ENCODE data around the gene INHBC. TPM values are rescaled to one million over a fixed set of nuclear protein-coding genes. Genes with fewer than 3 reads are reported as not detected.

Gene INHBC
- total RNA-seq, 1 experiment from 2014 or later: 0.35 TPM

- no peaks in the 10 kb centered on the region for H4K20me1 ChIP-seq (ENCODE audit: insufficient read depth)
- DNase-seq: no peak
- H3K4me2 ChIP-seq: no peak overlapping the region
- TF ChIP-seq, protein P1, sequence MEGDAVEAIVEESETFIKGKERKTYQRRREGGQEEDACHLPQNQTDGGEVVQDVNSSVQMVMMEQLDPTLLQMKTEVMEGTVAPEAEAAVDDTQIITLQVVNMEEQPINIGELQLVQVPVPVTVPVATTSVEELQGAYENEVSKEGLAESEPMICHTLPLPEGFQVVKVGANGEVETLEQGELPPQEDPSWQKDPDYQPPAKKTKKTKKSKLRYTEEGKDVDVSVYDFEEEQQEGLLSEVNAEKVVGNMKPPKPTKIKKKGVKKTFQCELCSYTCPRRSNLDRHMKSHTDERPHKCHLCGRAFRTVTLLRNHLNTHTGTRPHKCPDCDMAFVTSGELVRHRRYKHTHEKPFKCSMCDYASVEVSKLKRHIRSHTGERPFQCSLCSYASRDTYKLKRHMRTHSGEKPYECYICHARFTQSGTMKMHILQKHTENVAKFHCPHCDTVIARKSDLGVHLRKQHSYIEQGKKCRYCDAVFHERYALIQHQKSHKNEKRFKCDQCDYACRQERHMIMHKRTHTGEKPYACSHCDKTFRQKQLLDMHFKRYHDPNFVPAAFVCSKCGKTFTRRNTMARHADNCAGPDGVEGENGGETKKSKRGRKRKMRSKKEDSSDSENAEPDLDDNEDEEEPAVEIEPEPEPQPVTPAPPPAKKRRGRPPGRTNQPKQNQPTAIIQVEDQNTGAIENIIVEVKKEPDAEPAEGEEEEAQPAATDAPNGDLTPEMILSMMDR (conservative IDR thresholded peaks at IDR 0.05): no peak
- TF ChIP-seq EZH2 (IDR thresholded peaks at IDR 0.05; ENCODE audit: low read depth): no peak
- POLR2A ChIA-PET (ENCODE audit: unreplicated experiment): no interaction called here
- H2AFZ ChIP-seq: no peak overlapping the region
- H3K4me1 ChIP-seq (replicated peaks; ENCODE audit: insufficient read depth): no peaks in the 10 kb centered on the region
- H3K9me2 ChIP-seq (ENCODE audit: insufficient read depth): no peaks in the 10 kb centered on the region
- no peak overlapping the region for H3K27ac ChIP-seq
- peaks cover 25% of the 10 kb centered on the region; the same call in 1 of the 2 replicates for H3K27me3 ChIP-seq (ENCODE audit: insufficient read depth, low read depth)
- CTCF ChIA-PET: no interaction called here
- BruUV-seq (replicated peaks): no TSS peak
- peaks cover 6% of the 10 kb centered on the region; the same call in 1 of the 2 replicates for H3F3A ChIP-seq (ENCODE audit: insufficient read depth, low read depth)
- intact Hi-C loops (cut with micrococcal nuclease; ENCODE audit: unreplicated experiment): no loop called here
- H3K4me3 ChIP-seq: no peak overlapping the region
- no peaks in the 10 kb centered on the region for H3K9me3 ChIP-seq (ENCODE audit: insufficient read depth, low read depth)
- no peaks in the 10 kb centered on the region for H3K36me3 ChIP-seq (ENCODE audit: low read depth)
- H3K79me2 ChIP-seq (ENCODE audit: low read depth): no peaks in the 10 kb centered on the region
These were observed 47.1 kb downstream of the INHBC start for GRCh38 chr12:57481671-57482070.

GRCh38 chr12:57483466-57483865, 48.9 kb downstream of the INHBC start:
- intact Hi-C loops (cut with micrococcal nuclease; ENCODE audit: unreplicated experiment): no loop called here
- Histone ChIP-seq H3K27me3 (ENCODE audit: insufficient read depth, low read depth) (peaks cover 21% of the 10 kb centered on the region; the same call in 1 of the 2 replicates), H3K9me2 (ENCODE audit: insufficient read depth) (no peaks in the 10 kb centered on the region), H3F3A (ENCODE audit: insufficient read depth, low read depth) (peaks cover 6% of the 10 kb centered on the region; the same call in 1 of the 2 replicates), H4K20me1 (ENCODE audit: insufficient read depth) (peaks cover 1% of the 10 kb centered on the region; the same call in 1 of the 2 replicates), H3K79me2 (ENCODE audit: low read depth) (peaks cover 6% of the 10 kb centered on the region), H3K27ac (no peak overlapping the region), H2AFZ (no peak overlapping the region), H3K36me3 (ENCODE audit: low read depth) (peaks cover 2% of the 10 kb centered on the region; the same call in 1 of the 2 replicates), H3K4me1 (replicated peaks; ENCODE audit: insufficient read depth) (no peaks in the 10 kb centered on the region), H3K4me2 (no peak overlapping the region), H3K9me3 (ENCODE audit: insufficient read depth, low read depth) (no peaks in the 10 kb centered on the region), H3K4me3 (no peak overlapping the region)
- ChIA-PET POLR2A (ENCODE audit: unreplicated experiment) (no interaction called here), CTCF (interaction anchor here (0.6 kb wide), 1 partner anchor 204 kb away, joined by 19 read pairs; no protein-coding TSS in a partner anchor)
- DNase-seq: peak in 1 of 2 experiments; percentile 46
- no TSS peak for BruUV-seq (replicated peaks)
- TF ChIP-seq, protein P1 (conservative IDR thresholded peaks at IDR 0.05): no peak
- TF ChIP-seq EZH2 (IDR thresholded peaks at IDR 0.05; ENCODE audit: low read depth): no peak

- Histone ChIP-seq H3K27ac (no peak overlapping the region), H3K27me3 (ENCODE audit: insufficient read depth, low read depth) (peaks cover 12% of the 10 kb centered on the region; the same call in 1 of the 2 replicates), H4K20me1 (ENCODE audit: insufficient read depth) (peaks cover 19% of the 10 kb centered on the region), H3K4me1 (replicated peaks; ENCODE audit: insufficient read depth) (no peaks in the 10 kb centered on the region; the same call in 1 of the 2 replicates), H3K4me2 (no peak overlapping the region), H2AFZ (no peak overlapping the region), H3K36me3 (ENCODE audit: low read depth) (peaks cover 22% of the 10 kb centered on the region), H3K4me3 (no peak overlapping the region), H3K9me2 (ENCODE audit: insufficient read depth) (no peaks in the 10 kb centered on the region), H3K9me3 (ENCODE audit: insufficient read depth, low read depth) (no peaks in the 10 kb centered on the region), H3K79me2 (ENCODE audit: low read depth) (peaks cover 27% of the 10 kb centered on the region), H3F3A (ENCODE audit: insufficient read depth, low read depth) (peaks cover 22% of the 10 kb centered on the region; the same call in 1 of the 2 replicates)
- intact Hi-C loops (cut with micrococcal nuclease; ENCODE audit: unreplicated experiment): no loop called here
- no TSS peak for BruUV-seq (replicated peaks)
- CTCF ChIA-PET: no interaction called here
- no peak for DNase-seq
- POLR2A ChIA-PET (ENCODE audit: unreplicated experiment): interaction anchor here (0.6 kb wide), 2 partner anchors 26 to 62 kb away, joined by 4 read pairs; partner anchors contain the start of gene GLI1
- TF ChIP-seq, protein P1 (conservative IDR thresholded peaks at IDR 0.05): no peak
- no peak for TF ChIP-seq EZH2 (IDR thresholded peaks at IDR 0.05; ENCODE audit: low read depth)
These were observed 51.1 kb downstream of the INHBC start for GRCh38 chr12:57485695-57486094.
